ENCODE measurements around the gene MUC5AC. TPM values are rescaled to one million over a fixed set of nuclear protein-coding genes. Genes with fewer than 3 reads are reported as not detected.

MUC5AC gene
- polyA plus RNA-seq, 1 experiment = not detected

GRCh38 chr11:1217151-1217550, 59.4 kb downstream of the MUC5AC start:
- ChIA-PET CTCF (interaction anchor here (0.5 to 1.8 kb wide), 3 partner anchors 15 to 760 kb away, joined by 3 to 5 read pairs (median 3); no protein-coding TSS in a partner anchor), POLR2A (no interaction called here)
- H3K27me3 ChIP-seq (ENCODE audit: control insufficient read depth, insufficient read depth, low read length) = no peaks in the 10 kb centered on the region
- H3K36me3 ChIP-seq (ENCODE audit: control insufficient read depth, insufficient read depth, low read length) = no peaks in the 10 kb centered on the region
- H3K4me3 ChIP-seq (ENCODE audit: low read depth, low read length) = no peak overlapping the region
- DNase-seq (ENCODE audit: low read depth) = no peak
- no peak for TF ChIP-seq CTCF (IDR thresholded peaks at IDR 0.05; ENCODE audit: insufficient read depth, low read depth, low read length)

GRCh38 chr11:1218256-1218787, 60.6 kb downstream of the MUC5AC start:
- H3K4me3 ChIP-seq (ENCODE audit: low read depth, low read length) = no peak overlapping the region
- no peaks in the 10 kb centered on the region for H3K27me3 ChIP-seq (ENCODE audit: control insufficient read depth, insufficient read depth, low read length)
- no peak for TF ChIP-seq CTCF (IDR thresholded peaks at IDR 0.05; ENCODE audit: insufficient read depth, low read depth, low read length)
- CTCF ChIA-PET = interaction anchor here (1.8 kb wide), 1 partner anchor 16 kb away, joined by 5 read pairs; no protein-coding TSS in a partner anchor
- POLR2A ChIA-PET = no interaction called here
- H3K36me3 ChIP-seq (ENCODE audit: control insufficient read depth, insufficient read depth, low read length) = no peaks in the 10 kb centered on the region
- DNase-seq (ENCODE audit: low read depth) = no peak

DNA sequence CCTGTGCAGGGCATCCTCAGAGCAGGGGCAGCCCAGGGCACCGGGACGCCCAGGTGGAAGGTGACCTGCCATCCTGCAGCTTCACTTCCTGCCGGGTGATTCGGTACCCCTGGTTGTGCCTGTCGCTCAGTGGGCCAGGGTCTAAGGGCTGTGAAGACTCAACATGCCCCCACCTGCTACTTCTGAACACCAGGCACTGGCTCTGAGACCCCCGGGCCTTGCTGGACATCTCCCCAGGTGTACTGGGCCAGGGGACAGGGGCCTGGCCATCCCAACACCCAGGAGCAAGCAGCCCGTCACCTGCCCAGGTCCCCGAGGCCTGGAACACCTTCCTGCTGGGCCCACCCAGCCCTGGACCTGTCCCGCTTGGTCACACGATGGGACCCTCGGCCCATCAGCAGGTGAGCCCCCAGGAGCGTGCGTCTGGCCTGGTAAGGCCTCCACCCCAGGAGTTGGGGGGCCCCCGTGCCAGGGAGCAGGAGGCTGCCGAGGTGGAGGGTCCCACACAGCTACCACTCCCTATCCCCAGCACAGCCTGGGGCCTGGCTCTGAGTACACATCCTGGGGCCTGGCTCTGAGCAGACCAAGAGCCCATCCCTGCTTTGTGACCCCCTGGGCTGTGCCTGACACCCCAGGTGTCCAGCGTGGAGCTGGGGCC, 61.2 kb downstream of the MUC5AC start:
- ChIA-PET POLR2A (no interaction called here), CTCF (interaction anchor here (1.8 kb wide), 1 partner anchor 16 kb away, joined by 5 read pairs; no protein-coding TSS in a partner anchor)
- Histone ChIP-seq H3K36me3 (ENCODE audit: control insufficient read depth, insufficient read depth, low read length) (no peaks in the 10 kb centered on the region), H3K27me3 (ENCODE audit: control insufficient read depth, insufficient read depth, low read length) (no peaks in the 10 kb centered on the region), H3K4me3 (ENCODE audit: low read depth, low read length) (no peak overlapping the region)
- no peak for TF ChIP-seq CTCF (IDR thresholded peaks at IDR 0.05; ENCODE audit: insufficient read depth, low read depth, low read length)
- no peak for DNase-seq (ENCODE audit: low read depth)

DNA sequence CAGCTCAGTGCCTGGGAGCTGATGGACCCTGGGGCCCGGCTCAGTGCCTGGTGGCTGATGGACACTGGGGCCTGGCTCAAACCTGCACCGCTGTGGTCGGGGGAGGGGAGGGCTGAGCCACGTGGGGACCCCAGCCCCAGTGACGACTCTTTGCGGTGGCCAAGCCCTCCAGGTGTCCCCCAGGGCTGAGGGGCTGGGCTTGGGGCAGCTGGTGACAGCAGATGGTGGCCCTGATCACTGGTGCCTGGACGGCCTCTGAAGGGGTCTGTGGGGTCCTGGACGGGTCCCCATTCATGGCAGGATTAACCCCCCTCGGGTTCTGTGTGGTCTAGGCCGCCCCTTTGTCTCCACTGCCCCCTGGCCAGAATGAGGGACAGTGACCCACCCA, 61.7 kb downstream of the MUC5AC start:
- H3K27me3 ChIP-seq (ENCODE audit: control insufficient read depth, insufficient read depth, low read length) = no peaks in the 10 kb centered on the region
- no peak overlapping the region for H3K4me3 ChIP-seq (ENCODE audit: low read depth, low read length)
- no peak for TF ChIP-seq CTCF (IDR thresholded peaks at IDR 0.05; ENCODE audit: insufficient read depth, low read depth, low read length)
- DNase-seq (ENCODE audit: low read depth) = no peak
- no peaks in the 10 kb centered on the region for H3K36me3 ChIP-seq (ENCODE audit: control insufficient read depth, insufficient read depth, low read length)
- POLR2A ChIA-PET = no interaction called here
- CTCF ChIA-PET = no interaction called here

GRCh38 chr11:1219834-1220815, 62.4 kb downstream of the MUC5AC start:
- no peak overlapping the region for H3K4me3 ChIP-seq (ENCODE audit: low read depth, low read length)
- TF ChIP-seq CTCF (IDR thresholded peaks at IDR 0.05; ENCODE audit: insufficient read depth, low read depth, low read length) = no peak
- ChIA-PET POLR2A (no interaction called here), CTCF (interaction anchor here (2.5 kb wide), 1 partner anchor 18 kb away, joined by 7 read pairs; no protein-coding TSS in a partner anchor)
- no peaks in the 10 kb centered on the region for H3K36me3 ChIP-seq (ENCODE audit: control insufficient read depth, insufficient read depth, low read length)
- no peak for DNase-seq (ENCODE audit: low read depth)
- H3K27me3 ChIP-seq (ENCODE audit: control insufficient read depth, insufficient read depth, low read length) = no peaks in the 10 kb centered on the region

All from BJ (cell line).